Heart left ventricle (tissue), 16 donors: ENCODE measurements around the gene NCK2. TPM values are rescaled to one million over a fixed set of nuclear protein-coding genes. Genes with fewer than 3 reads are reported as not detected.
A peak's percentile ranks its signal among the peaks of the same experiment; 100 is the strongest.

Experiments used
- ATAC-seq, 4 donors: fragments of 200-7000 bp; cut with Tn5 transposase; one replicate each; pipeline ENCODE4 v1.9.1; 2020 to 2022; ENCODE audit warnings: moderate library complexity in 4 of 4, mild to moderate bottlenecking in 3 of 4, moderate number of reproducible peaks in 1 of 4
- DNase-seq, 5 donors: peaks; one replicate each; pipeline ENCODE4 v3.0.0-alpha.2; 2020
- H3K27ac ChIP-seq, 12 donors: fragments of 200-600 bp; sonication (generic) in 4 of 12; one replicate each; pipeline versions ENCODE4 v1.5.0 to v1.8.0; 2016 to 2022; ENCODE audit warnings: mild to moderate bottlenecking in 2 of 12
- H3K27me3 ChIP-seq, 9 donors: fragments of 200-600 bp; sonication (generic) in 2 of 9; one replicate each; pipeline versions ENCODE4 v1.5.1 to v1.8.0; 2016 to 2022; ENCODE audit warnings: mild to moderate bottlenecking in 3 of 9
- H3K36me3 ChIP-seq, 9 donors: fragments of 200-600 bp; sonication (generic) in 2 of 9; one replicate each; pipeline versions ENCODE4 v1.5.0 to v1.8.0; 2018 to 2022; ENCODE audit warnings: mild to moderate bottlenecking in 2 of 9
- H3K4me1 ChIP-seq, 12 donors: fragments of 200-600 bp; sonication (generic) in 4 of 12; one replicate each; pipeline versions ENCODE4 v1.5.0 to v1.8.0; 2016 to 2022; ENCODE audit warnings: mild to moderate bottlenecking in 3 of 12
- H3K4me3 ChIP-seq, 12 donors: fragments of 200-600 bp; sonication (generic) in 4 of 12; one replicate each; pipeline versions ENCODE4 v1.5.0 to v1.8.0; 2017 to 2022; ENCODE audit warnings: mild to moderate bottlenecking in 9 of 12, moderate library complexity in 4 of 12
- H3K9me3 ChIP-seq, 12 donors: fragments of 200-600 bp; sonication (generic) in 4 of 12; one replicate each; pipeline versions ENCODE4 v1.5.0 to v1.8.0; 2016 to 2022; ENCODE audit warnings: mild to moderate bottlenecking in 1 of 12
- POLR2A ChIP-seq, 2 donors: fragments of 450-650 bp; IDR thresholded peaks; one replicate each; pipeline ENCODE4 v1.6.1; 2017; ENCODE audit warnings: antibody characterized with exemption in 2 of 2, mild to moderate bottlenecking in 2 of 2, moderate library complexity in 2 of 2
- WGBS, 4 donors: extraction: QIAGEN DNeasy Blood & Tissue Kit in 2 of 4; methylation state at CpG; one replicate each; pipeline versions ENCODE4 v1.1.5 to v1.1.7; 2013 to 2018; 5-methylcytosine and 5-hydroxymethylcytosine counted together
- intact Hi-C, 10 donors: fragments of 100-400 bp; cut with DNase I; formaldehyde crosslinking; loops; one replicate each; pipeline versions ENCODE4 v1.11.1 to v1.14.2; 2022
- polyA plus RNA-seq, 2 donors: library from polyadenylated mRNA; stranded (reverse); fragments of 200-250 nt; gene quantifications; one replicate each; pipeline ENCODE4 v1.2.3, GENCODE V29; 2013
- total RNA-seq, 9 donors: library from RNA; depleted of rRNA in 2 of 9; stranded (reverse); fragments of >200 nt in 2 of 9; fragmentation: NEBNext Ultra II Directional in 3 of 9; extraction: Animal tissue kit (Norgen Biotek cat#: 25700) in 3 of 9; gene quantifications; one replicate each; pipeline versions ENCODE4 v1.1.0 to v1.2.4, GENCODE V29; 2016 to 2023
- TF ChIP-seq, protein P1 (sequence below), 12 donors: fragments of 200-600 bp; sonication (generic) in 4 of 12; IDR thresholded peaks; one replicate each; pipeline versions ENCODE4 v1.5.0 to v1.8.0; 2018 to 2022; ENCODE audit warnings: antibody characterized with exemption in 12 of 12, mild to moderate bottlenecking in 5 of 12
- donor health status: ischemic (EF 13 %, LVEDD 7.1; RV severe dilation, severe dysfunction).
- donor health status: healthy with polysubstance abuse.
- donor health status: DM: no; HTN: yes; CAD: no.
- donor health status: DM: no; HTN: no; CAD: no.
- donor health status: ischemic (EF 25% LVEDD 6.9; RV normal size, moderate dysfunction).
- donor health status: ischemic (EF 25% LVEDD 5.7; RV mildly dilated, moderate dysfunction).
- donor health status: healthy.
- donor health status: DM: yes; HTN: yes; CAD: no.
- donor health status: ischemic (EF 35%, LVEDD 5.7; RV mildly dilated, moderate dysfunction).
- donor health status: nonischemic (EF 11% LVEDD 7.7; RV severe dilation, severe dysfunction).
- donor health status: DM: yes; HTN: yes; CAD: no.
- donor health status: PGD.
- donor health status: ischemic (EF 29% LVEDD 5.4; RV normal size, mild dysfunction).
- donor health status: nonischemic (EF 23%, LVEDD 6.1; RV moderate dilation, normal function).

The NCK2 gene
- total and polyA plus RNA-seq, 11 donors: 22.6 to 54.2 (median 33.4) TPM

DNA sequence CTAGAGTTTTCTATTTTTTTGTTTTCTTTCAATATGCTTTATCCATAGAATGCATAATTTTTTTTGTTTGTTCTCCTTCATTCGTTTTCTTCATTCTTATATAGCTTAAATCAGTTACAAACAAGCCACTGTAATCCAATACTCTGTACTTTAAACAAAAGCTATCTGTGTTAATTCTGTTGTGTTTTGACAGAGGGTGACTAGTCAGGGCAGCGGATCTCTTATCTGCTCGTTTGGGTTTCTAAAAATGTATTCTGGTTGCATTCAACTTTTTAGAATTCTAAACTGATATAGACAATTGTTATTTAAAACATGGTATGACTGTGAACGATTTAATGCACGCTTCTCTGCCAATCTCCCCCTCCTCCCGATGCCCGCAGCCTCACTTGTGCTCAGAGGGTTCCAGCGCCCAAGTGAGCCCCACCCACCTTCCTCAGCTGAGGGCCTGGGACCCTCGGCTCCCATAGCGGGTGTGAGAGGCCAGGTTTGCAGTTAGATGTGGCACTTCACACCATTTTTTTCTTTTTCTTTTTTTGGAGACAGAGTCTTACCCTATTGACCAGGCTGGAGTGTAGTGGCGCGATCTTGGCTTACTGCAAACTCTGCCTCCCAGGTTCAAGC is 44.1 kb downstream of the NCK2 start:
- Histone ChIP-seq H3K27ac (no peak overlapping the region), H3K36me3 (peaks cover 0 to 2% (median 0%) of the 10 kb centered on the region in 9 donors), H3K4me1 (peaks cover 9 to 83% (median 50%) of the 10 kb centered on the region in 12 donors), H3K4me3 (no peak overlapping the region), H3K9me3 (no peaks in the 10 kb centered on the region), H3K27me3 (no peaks in the 10 kb centered on the region)
- ATAC-seq (no peak), DNase-seq (no peak)
- TF ChIP-seq POLR2A (IDR thresholded peaks at IDR 0.05): no peak
- TF ChIP-seq, protein P1, sequence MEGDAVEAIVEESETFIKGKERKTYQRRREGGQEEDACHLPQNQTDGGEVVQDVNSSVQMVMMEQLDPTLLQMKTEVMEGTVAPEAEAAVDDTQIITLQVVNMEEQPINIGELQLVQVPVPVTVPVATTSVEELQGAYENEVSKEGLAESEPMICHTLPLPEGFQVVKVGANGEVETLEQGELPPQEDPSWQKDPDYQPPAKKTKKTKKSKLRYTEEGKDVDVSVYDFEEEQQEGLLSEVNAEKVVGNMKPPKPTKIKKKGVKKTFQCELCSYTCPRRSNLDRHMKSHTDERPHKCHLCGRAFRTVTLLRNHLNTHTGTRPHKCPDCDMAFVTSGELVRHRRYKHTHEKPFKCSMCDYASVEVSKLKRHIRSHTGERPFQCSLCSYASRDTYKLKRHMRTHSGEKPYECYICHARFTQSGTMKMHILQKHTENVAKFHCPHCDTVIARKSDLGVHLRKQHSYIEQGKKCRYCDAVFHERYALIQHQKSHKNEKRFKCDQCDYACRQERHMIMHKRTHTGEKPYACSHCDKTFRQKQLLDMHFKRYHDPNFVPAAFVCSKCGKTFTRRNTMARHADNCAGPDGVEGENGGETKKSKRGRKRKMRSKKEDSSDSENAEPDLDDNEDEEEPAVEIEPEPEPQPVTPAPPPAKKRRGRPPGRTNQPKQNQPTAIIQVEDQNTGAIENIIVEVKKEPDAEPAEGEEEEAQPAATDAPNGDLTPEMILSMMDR (IDR thresholded peaks at IDR 0.05): no peak
- WGBS, 4 donors: 79 to 84% (median 80%) methylated on average over 12 of the region's 12 CpGs
- intact Hi-C loops: loop anchor here in 2 of 10 donors (5.0 to 10.0 kb wide), 3 partner anchors 36 to 296 kb away; no protein-coding TSS in a partner anchor

DNA sequence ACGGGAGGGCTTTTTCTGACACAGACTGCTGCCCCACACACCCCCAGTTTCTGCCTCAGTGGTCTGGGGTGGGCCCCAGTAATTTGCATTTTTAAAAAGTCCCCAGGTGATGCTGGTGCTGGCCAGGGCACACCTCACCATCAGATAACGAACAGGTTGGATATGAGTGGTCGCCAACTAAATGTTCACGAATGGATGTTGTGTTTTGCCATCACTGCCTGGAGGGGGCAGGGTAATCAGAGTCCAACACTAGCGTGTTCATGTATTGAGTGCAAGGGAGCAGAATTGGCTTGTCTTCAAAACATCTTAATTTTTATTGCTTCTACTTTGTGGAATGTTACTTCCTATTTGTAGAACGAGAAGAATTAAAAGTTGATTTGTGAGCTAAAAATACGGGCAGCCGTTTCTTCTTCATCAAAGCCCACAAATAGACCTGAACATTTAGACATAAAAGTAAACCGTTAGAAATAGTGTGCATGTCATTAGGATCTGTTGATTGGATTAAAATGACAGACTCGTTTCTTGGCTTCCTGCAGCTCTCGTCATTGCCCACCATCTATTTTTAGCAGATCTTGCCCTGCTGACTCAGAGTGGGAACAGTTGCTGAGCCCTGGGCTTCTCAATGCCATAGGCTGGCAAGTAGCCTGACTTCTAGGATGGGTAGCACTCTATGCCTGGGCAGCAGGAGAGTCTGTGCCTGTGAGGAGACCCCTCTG is 45.2 kb downstream of the NCK2 start:
- intact Hi-C loops: loop anchor here in 2 of 10 donors (5.0 to 10.0 kb wide), 4 partner anchors 38 to 295 kb away; no protein-coding TSS in a partner anchor
- DNase-seq (peak in 4 of 5 donors; percentile 47 to 66 (median 63)), ATAC-seq (peak; percentile 80 to 91 (median 88))
- peaks cover 9 to 90% (median 51%) of the 10 kb centered on the region in 12 donors for H3K4me1 ChIP-seq
- no peaks in the 10 kb centered on the region for H3K9me3 ChIP-seq
- 33 to 42% (median 35%) methylated on average over 11 of the region's 11 CpGs for WGBS, 4 donors
- no peaks in the 10 kb centered on the region for H3K36me3 ChIP-seq
- TF ChIP-seq, protein P1 (IDR thresholded peaks at IDR 0.05): peak in 3 of 12 donors; percentile 22 to 32 (median 29)
- TF ChIP-seq POLR2A (IDR thresholded peaks at IDR 0.05): no peak
- H3K27ac ChIP-seq: peak overlapping the region in 8 of 12 donors; percentile 18 to 63 (median 48)
- H3K27me3 ChIP-seq: no peaks in the 10 kb centered on the region
- H3K4me3 ChIP-seq: peak overlapping the region in 5 of 12 donors; percentile 16 to 31 (median 28)

DNA sequence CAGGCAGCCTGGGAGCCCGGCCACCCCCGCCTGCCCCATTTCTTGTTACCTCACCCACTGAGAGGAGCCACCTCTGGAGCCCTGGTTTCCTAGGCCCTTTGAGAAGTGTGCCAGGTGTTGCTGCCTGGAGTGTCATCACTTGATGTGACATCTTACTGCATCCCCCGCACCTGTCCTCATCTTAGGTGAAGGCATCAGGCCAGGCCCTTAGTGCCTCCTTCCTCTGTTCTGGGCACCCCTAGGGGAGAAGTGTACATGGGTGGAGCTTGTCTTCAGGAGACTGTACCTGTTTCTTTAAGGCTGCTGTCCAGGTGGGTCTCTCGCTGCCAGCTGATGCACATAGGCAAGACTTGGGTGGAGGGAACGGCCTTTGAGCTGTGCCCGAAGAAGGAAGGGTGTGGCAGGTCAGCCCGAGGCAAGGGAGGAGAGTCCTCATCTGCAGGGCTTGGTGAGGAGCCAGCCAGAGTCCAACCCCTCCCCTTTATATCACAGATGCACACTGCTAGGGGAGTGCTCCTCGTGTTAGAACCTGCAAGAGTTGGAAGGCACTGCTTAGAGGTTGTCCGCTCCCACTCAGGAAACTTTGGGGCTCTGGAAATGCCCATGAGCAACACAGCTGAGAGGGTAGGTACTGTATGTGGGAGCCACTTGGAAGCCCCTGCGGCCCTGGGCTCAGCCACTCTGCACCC is 45.9 kb downstream of the NCK2 start:
- no peaks in the 10 kb centered on the region for H3K27me3 ChIP-seq
- H3K4me1 ChIP-seq: peaks cover 9 to 96% (median 55%) of the 10 kb centered on the region in 12 donors
- no peaks in the 10 kb centered on the region for H3K36me3 ChIP-seq
- H3K9me3 ChIP-seq: no peaks in the 10 kb centered on the region
- TF ChIP-seq POLR2A (IDR thresholded peaks at IDR 0.05): no peak
- TF ChIP-seq, protein P1 (IDR thresholded peaks at IDR 0.05): no peak
- DNase-seq (no peak), ATAC-seq (peak in 3 of 4 donors; percentile 30 to 32 (median 30))
- peak overlapping the region in 4 of 12 donors; percentile 18 to 31 (median 29) for H3K4me3 ChIP-seq
- intact Hi-C loops: loop anchor here in 1 of 10 donors (10.0 kb wide), 1 partner anchor 234 kb away; no protein-coding TSS in a partner anchor
- 43 to 55% (median 50%) methylated on average over 10 of the region's 10 CpGs for WGBS, 4 donors
- peak overlapping the region in 7 of 12 donors; percentile 18 to 63 (median 48) for H3K27ac ChIP-seq
